ENCODE results near the gene GGA2.
"Not testable (repeated sequence)": the region's sequence is repeated elsewhere in the genome, so short reads cannot be mapped to it uniquely, and the experiment has no call there.

The GGA2 gene, protein sequence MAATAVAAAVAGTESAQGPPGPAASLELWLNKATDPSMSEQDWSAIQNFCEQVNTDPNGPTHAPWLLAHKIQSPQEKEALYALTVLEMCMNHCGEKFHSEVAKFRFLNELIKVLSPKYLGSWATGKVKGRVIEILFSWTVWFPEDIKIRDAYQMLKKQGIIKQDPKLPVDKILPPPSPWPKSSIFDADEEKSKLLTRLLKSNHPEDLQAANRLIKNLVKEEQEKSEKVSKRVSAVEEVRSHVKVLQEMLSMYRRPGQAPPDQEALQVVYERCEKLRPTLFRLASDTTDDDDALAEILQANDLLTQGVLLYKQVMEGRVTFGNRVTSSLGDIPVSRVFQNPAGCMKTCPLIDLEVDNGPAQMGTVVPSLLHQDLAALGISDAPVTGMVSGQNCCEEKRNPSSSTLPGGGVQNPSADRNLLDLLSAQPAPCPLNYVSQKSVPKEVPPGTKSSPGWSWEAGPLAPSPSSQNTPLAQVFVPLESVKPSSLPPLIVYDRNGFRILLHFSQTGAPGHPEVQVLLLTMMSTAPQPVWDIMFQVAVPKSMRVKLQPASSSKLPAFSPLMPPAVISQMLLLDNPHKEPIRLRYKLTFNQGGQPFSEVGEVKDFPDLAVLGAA

DNA sequence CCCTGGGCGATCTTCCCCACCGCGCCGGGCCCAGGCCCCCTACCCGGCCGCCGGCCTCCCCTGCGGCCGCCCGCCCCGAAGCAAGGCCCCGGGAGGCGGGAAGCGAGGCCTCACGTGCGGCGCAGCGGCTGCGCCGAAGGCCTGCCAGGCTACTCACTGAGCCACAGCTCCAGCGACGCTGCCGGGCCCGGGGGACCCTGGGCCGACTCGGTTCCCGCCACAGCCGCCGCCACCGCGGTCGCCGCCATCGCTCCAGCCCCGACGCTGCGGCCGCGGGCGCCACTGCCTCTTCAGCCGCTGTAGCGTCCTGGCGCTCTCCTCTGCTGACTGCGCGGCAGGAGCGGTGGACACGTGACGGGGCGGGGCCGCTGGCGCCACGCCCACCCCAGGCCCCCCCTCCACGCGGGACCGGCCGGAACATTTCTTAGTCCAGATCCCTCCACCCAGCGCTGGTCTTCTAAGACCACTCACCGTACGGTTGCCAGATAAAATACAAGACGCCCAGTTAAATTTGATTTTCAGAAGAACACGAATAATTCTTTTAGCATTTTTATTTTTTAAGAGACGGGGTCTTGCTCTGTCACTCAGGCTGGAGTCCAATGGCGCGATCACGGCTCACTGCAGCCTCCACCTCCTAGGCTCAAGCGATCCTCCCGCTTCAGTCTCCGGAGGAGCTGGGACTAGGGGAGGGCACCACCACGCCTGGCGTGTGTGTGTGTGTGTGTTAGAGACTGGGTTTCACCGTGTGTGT lies at the start of gene GGA2:
GGA2 (minus strand) TSS at position 331 of the 751 bp plus-strand sequence; CDS start at position 248, 83 bp downstream.
- DNase-seq, result peak; percentile 74 to 79

GRCh38 chr16:23557779-23558702 lies 47.7 kb upstream of the GGA2 start:
- peak in 1 of 2 experiments; percentile 4 for DNase-seq

DNA sequence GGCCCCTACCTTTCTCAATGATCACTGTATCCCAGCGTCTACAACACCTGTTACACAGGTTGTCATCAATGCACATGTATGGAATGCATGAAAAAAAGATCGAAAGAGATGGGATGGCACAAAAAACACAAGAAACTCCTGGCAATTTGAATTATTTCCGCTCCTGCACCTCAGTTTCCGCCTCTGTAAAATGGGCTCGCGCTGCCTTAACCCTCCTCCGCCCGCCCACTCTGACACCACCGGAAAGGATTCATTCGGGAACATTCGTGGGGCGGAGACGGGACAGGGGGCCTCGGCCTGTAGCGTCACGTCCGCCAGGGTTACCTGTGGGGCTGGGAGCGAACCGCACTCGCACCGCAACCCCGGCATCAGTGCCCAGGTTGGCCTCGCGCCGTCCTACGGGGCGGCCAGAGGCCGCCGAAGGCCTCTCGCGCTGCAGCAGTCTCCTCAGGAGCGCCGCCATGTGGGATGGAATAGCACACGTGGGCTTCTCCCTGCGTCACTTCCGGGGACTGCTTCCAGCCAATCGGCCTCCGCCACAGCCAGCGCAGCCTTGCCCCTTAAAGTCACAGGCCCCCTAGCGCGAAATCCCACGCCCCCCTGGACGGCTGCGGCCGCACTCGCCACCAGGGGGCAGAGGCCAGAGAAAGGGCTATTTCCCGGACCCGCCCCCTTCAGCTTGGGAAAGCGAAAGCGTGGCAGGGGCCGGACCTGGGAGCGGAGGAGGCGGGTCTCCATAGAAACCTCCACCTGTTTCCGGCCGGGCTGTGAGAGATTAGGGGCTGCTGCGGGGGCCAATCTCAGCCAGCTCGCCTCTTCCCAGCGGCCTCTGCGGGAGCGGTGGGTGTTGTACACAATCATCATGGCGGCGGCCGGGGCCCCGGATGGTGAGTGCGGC lies 46.8 kb upstream of the GGA2 start, which contains the start of the genes EARS2 and UBFD1:
EARS2 (minus strand) TSS at position 470 of the 898 bp plus-strand sequence; CDS start at position 463, 7 bp downstream.
UBFD1 (plus strand) TSS at position 847 of the 898 bp plus-strand sequence; CDS start at position 863, 16 bp downstream.
- peak; percentile 96 to 97 for DNase-seq

DNA sequence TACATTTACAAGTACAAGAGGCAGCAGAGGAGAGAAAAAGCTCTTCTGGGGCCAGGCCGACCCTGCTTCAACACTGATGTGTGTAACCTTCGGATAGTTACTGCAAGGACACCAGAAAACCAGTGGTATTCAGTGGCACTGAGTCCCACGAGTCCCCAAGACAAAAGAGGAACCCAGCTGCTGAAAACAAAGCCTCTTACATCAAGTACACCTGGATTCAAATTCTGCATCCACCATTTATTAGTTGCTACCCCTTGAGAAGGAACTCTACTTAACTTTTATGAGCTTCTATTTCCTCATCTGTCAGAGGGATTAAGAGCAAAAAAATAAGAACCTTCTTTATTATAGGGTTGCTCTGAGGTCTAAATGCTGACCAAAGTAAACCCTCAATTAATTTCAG lies 44.2 kb upstream of the GGA2 start:
- DNase-seq, result no peak

GRCh38 chr16:23552161-23552560 lies 41.9 kb upstream of the GGA2 start:
- DNase-seq, result no peak

DNA sequence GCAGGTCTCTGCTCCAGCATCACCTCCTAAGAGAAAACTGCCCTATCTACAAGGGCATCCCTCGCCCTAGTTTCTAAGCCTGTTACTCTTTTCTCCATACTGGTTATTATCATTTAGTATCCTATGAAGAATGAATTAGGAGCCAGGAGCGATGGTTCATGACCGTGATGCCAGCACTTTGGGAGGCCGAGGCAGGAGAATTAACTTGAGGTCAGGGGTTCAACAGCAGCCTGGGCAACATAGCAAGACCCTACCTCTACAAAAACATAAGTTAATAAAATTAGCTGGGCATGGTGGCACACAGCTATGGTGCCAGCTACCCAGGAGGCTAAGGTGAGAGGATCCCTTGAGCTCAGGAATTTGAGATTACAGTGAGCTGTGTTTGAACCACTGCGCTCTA lies 39.6 kb upstream of the GGA2 start:
- no peak for DNase-seq

DNA sequence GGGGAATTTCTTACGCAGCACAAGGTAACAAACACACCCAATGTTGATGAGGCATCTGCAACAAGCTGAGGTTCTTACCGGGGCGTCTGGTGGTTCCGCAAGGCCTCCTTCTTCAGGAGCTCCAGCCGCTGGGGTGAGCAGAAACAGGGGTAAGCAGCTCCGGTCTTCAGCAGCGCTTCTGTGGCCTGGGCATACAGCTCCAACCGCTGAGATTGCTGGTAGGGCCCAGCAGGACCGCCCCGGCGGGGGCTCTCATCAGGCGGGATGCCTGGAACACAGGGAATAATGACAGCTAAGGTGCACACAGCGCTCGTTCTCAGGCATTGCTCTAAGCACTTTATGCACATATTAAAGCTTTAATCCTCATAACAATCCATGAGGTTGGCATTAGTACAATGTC lies 34.1 kb upstream of the GGA2 start:
- DNase-seq, result no peak

GRCh38 chr16:23540817-23541178 lies 30.5 kb upstream of the GGA2 start:
- DNase-seq, result not testable (repeated sequence)

GRCh38 chr16:23539984-23540816 lies 29.9 kb upstream of the GGA2 start:
- DNase-seq, result no peak

- DNase-seq, result no peak
Observed at GRCh38 chr16:23538919-23539278, 28.6 kb upstream of the GGA2 start.

GRCh38 chr16:23537390-23537789 lies 27.1 kb upstream of the GGA2 start:
- DNase-seq, result no peak

GRCh38 chr16:23535901-23536300 lies 25.6 kb upstream of the GGA2 start:
- no peak for DNase-seq

DNA sequence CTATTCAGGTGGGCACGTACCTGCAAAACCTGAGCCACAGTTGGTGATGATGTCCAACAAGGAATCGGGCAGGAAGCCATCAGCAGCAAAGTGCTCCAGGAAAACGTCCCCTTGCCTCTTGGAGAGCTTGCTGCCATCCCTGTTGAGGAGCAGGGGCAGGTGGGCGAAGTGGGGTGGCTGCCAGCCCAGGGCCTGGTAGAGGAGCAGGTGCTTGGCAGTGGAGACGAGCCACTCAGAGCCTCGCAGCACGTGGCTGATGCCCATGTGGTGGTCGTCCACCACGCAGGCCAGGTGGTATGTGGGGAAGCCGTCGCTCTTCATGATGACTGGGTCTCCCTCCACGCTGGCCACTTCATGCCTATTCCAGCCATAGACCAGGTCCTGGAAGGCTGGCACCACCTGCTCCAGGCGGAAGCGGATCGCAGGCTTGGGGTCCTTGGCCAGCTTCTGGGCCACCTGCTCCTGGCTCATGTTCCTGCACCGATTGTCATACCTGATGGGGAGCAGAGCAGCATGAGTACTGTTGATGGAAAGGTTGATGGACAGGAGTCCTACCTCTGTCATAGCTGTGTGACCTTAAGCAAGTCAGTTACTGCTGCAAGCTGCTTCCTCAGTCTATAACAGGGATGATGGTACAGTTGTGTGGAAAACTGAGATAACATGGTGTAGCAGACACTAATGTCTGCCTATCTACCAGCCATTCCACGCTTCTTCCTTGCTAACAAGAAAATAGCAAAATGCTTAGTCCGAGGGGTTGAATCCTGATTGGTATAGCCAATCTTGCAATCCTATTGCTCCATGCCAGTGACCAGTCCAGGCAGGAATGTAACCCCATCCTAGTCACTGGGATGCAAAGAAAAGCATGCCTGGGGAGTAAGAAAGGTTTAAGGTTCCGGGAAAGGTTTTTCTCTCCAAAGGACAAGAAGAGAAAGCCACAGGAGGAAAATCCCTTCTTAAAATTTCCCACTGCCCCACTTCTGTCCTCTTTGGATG lies 24.9 kb upstream of the GGA2 start:
- no peak for DNase-seq

- no peak for DNase-seq
Observed at GRCh38 chr16:23532448-23532847, 22.2 kb upstream of the GGA2 start.

- no peak for DNase-seq
Observed at GRCh38 chr16:23530062-23530461, 19.8 kb upstream of the GGA2 start.

DNA sequence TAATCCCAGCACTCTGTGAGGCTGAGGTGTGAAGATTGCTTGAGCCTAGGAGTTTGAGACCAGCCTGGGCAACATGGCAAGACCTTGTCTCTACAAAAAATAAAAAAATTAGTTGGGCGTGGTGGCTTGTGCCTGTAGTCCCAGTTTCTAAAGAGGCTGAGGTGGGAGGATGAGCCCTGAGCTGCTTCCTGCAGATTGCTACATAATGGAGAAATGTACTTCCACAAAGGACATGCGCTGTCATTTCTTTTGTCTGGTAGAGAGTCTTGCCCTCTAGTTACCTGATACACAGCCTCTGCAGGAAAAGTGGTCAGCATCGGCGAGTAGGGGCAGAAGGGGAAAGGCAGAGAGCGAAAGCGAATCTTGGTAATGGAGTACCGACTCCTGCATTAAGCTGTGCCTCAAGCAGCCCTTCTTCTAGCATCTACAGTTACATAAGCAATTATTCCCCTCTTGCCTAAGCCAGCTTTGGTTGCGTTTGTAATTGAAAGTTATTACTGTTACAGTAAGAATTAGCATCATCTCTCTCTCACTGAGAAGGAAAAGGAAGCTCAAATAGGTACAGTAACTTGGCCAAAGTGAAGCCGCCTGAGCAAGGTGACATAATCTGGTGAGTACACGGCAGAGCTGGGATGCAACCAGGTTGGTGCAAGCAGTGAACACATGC lies 18.5 kb upstream of the GGA2 start:
- no peak for DNase-seq

DNA sequence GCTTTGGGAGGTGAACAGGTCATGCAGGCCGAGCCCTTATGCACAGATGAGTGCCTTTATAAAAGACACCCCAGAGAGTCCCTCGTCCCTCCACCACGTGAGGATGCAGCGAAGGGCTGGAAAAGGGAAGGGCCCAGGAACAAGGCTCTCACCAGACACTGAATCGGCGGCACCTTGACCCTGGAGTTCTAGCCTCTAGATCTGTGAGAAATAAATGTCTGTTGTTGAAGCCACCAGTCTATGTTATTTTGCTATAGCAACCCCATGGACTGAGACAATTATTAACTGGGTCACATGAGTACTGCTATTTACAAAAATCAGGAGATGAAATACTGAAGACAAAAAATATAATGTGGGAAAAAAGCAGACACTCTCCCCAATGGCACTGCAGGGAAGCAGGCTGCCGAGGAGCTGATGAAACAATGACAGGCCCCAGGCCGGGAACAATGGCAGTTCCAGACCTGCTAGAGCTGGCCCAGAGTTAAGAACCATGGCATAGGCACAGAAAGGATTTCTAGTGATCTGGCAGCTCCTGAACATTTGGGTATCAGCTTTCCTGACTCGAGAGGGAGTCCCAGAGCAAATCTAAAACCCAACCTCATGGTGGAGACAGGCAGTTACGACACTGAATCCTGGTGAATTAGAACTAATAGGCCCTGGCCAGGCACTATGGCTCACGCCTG lies 17.8 kb upstream of the GGA2 start:
- no peak for DNase-seq

- no peak for DNase-seq
Observed at GRCh38 chr16:23524886-23525285, 14.6 kb upstream of the GGA2 start.
